ENCODE data around the gene C9orf72.

DNA sequence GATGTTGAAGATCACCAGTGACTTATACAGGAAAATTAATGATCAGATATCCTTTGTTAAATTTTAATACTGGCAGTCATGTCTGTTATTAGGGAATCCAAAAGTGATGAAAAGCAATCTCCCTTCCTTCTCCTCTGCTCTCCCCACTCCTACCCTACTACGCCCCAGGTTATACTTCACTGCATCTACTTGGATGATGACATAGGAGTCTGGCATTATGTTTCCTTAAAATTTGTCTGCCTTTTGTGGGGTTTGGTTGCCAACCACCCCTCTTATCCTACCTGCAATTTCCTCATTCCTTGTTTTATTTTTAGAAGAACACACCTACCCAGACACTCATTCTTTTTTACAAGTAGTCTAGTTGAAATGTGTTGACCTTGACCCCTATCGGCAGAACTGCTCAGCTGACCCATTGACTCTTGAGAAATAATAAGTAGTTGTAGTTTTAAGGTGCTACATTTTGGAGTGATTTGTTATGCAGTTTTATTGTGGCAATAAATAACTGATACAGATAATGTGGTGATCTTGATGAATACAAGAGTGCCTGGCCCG, 38.5 kb downstream of the C9orf72 start:
- TF ChIP-seq, protein P1, sequence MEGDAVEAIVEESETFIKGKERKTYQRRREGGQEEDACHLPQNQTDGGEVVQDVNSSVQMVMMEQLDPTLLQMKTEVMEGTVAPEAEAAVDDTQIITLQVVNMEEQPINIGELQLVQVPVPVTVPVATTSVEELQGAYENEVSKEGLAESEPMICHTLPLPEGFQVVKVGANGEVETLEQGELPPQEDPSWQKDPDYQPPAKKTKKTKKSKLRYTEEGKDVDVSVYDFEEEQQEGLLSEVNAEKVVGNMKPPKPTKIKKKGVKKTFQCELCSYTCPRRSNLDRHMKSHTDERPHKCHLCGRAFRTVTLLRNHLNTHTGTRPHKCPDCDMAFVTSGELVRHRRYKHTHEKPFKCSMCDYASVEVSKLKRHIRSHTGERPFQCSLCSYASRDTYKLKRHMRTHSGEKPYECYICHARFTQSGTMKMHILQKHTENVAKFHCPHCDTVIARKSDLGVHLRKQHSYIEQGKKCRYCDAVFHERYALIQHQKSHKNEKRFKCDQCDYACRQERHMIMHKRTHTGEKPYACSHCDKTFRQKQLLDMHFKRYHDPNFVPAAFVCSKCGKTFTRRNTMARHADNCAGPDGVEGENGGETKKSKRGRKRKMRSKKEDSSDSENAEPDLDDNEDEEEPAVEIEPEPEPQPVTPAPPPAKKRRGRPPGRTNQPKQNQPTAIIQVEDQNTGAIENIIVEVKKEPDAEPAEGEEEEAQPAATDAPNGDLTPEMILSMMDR (conservative IDR thresholded peaks at IDR 0.05), result no peak
- TF ChIP-seq EZH2 (IDR thresholded peaks at IDR 0.05; ENCODE audit: low read depth), result no peak
